Activated CD4-positive, alpha-beta T cell treated with anti-CD3 and anti-CD28 coated beads for 48 hours (primary cell): Measurements from ENCODE around the gene TMEM132D.

ENCODE experiments used
- DNase-seq: peaks from one replicate; pipeline ENCODE4 v3.0.0-alpha.2; 2020

Gene TMEM132D

GRCh38 chr12:129871991-129872972 lies 31.5 kb downstream of the TMEM132D start:
- no peak for DNase-seq

GRCh38 chr12:129870796-129871195 lies 33.0 kb downstream of the TMEM132D start:
- no peak for DNase-seq

GRCh38 chr12:129870136-129870535 lies 33.7 kb downstream of the TMEM132D start:
- no peak for DNase-seq

- no peak for DNase-seq
Measured at GRCh38 chr12:129868575-129868974, 35.2 kb downstream of the TMEM132D start.

- no peak for DNase-seq
Measured at GRCh38 chr12:129863938-129864337, 39.9 kb downstream of the TMEM132D start.

GRCh38 chr12:129862561-129863175 lies 41.2 kb downstream of the TMEM132D start:
- DNase-seq, result no peak

GRCh38 chr12:129861951-129862350 lies 41.9 kb downstream of the TMEM132D start:
- DNase-seq, result no peak

- no peak for DNase-seq
Measured at GRCh38 chr12:129854591-129854990, 49.2 kb downstream of the TMEM132D start.

- no peak for DNase-seq
Measured at GRCh38 chr12:129851296-129851695, 52.5 kb downstream of the TMEM132D start.

- no peak for DNase-seq
Measured at GRCh38 chr12:129848876-129849275, 54.9 kb downstream of the TMEM132D start.

GRCh38 chr12:129847063-129847462 lies 56.8 kb downstream of the TMEM132D start:
- DNase-seq, result no peak

- DNase-seq, result no peak
Measured at GRCh38 chr12:129844662-129845220, 59.1 kb downstream of the TMEM132D start.

- DNase-seq, result no peak
Measured at GRCh38 chr12:129841251-129841650, 62.6 kb downstream of the TMEM132D start.

GRCh38 chr12:129840145-129840884 lies 63.5 kb downstream of the TMEM132D start:
- DNase-seq, result no peak

GRCh38 chr12:129839679-129840078 lies 64.1 kb downstream of the TMEM132D start:
- no peak for DNase-seq

GRCh38 chr12:129831294-129831693 lies 72.5 kb downstream of the TMEM132D start:
- DNase-seq, result no peak

- no peak for DNase-seq
Measured at GRCh38 chr12:129830796-129831195, 73.0 kb downstream of the TMEM132D start.

- no peak for DNase-seq
Measured at GRCh38 chr12:129827866-129828384, 75.9 kb downstream of the TMEM132D start.

GRCh38 chr12:129827102-129827865 lies 76.5 kb downstream of the TMEM132D start:
- DNase-seq, result no peak

GRCh38 chr12:129826273-129826672 lies 77.6 kb downstream of the TMEM132D start:
- no peak for DNase-seq

GRCh38 chr12:129825316-129825715 lies 78.5 kb downstream of the TMEM132D start:
- no peak for DNase-seq

GRCh38 chr12:129821964-129822363 lies 81.9 kb downstream of the TMEM132D start:
- no peak for DNase-seq
